D721Med (cell line): ENCODE data around the gene SCRT2.

ENCODE experiments used
- DNase-seq: peaks from one replicate; pipeline ENCODE4 v3.0.0; 2011; ENCODE audit warnings: low spot score; ENCODE audit not compliant: insufficient read length
- FAIRE-seq: peaks from 2 replicates; lab custom pipeline; 2011; peaks lifted over from hg19 to GRCh38; lab: Jason Lieb, UNC
- CTCF ChIP-seq: IDR thresholded peaks from 2 replicates; pipeline ENCODE4 v1.5.1; 2012; ENCODE audit warnings: mild to moderate bottlenecking, control low read depth; ENCODE audit not compliant: insufficient read depth; ENCODE audit errors: missing control alignments

SCRT2 gene

GRCh38 chr20:664576-664975 lies 11.0 kb downstream of the SCRT2 start:
- FAIRE-seq (no peak), DNase-seq (no peak)
- TF ChIP-seq CTCF: no peak

- no peak for DNase-seq
- no peak for FAIRE-seq
- TF ChIP-seq CTCF: no peak
Measured at GRCh38 chr20:664151-664550, 11.5 kb downstream of the SCRT2 start.

- DNase-seq (no peak), FAIRE-seq (no peak)
Measured at GRCh38 chr20:663315-664090, 12.1 kb downstream of the SCRT2 start.

GRCh38 chr20:662277-663192 lies 13.1 kb downstream of the SCRT2 start:
- no peak for TF ChIP-seq CTCF

More at GRCh38 chr20:663315-664090, 12.1 kb downstream of the SCRT2 start:
- TF ChIP-seq CTCF: no peak

GRCh38 chr20:661474-662270 lies 13.9 kb downstream of the SCRT2 start:
- DNase-seq (no peak), FAIRE-seq (no peak)
- TF ChIP-seq CTCF: no peak

More at GRCh38 chr20:662277-663192, 13.1 kb downstream of the SCRT2 start:
- DNase-seq: no peak
- no peak for FAIRE-seq

- TF ChIP-seq CTCF: no peak
- no peak for DNase-seq
- FAIRE-seq: no peak
Measured at GRCh38 chr20:658731-659291, 16.8 kb downstream of the SCRT2 start.
